ENCODE data around the gene IGSF23.
A peak's percentile ranks its signal among the peaks of the same experiment; 100 is the strongest.

The IGSF23 gene, protein sequence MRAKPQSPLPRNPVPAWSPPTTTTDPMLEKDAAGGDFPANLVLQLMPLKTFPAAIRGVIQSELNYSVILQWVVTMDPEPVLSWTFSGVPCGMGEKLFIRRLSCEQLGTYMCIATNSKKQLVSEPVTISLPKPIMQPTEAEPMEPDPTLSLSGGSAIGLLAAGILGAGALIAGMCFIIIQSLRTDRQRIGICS
- total RNA-seq: 0 reads per million in 3 donors

DNA sequence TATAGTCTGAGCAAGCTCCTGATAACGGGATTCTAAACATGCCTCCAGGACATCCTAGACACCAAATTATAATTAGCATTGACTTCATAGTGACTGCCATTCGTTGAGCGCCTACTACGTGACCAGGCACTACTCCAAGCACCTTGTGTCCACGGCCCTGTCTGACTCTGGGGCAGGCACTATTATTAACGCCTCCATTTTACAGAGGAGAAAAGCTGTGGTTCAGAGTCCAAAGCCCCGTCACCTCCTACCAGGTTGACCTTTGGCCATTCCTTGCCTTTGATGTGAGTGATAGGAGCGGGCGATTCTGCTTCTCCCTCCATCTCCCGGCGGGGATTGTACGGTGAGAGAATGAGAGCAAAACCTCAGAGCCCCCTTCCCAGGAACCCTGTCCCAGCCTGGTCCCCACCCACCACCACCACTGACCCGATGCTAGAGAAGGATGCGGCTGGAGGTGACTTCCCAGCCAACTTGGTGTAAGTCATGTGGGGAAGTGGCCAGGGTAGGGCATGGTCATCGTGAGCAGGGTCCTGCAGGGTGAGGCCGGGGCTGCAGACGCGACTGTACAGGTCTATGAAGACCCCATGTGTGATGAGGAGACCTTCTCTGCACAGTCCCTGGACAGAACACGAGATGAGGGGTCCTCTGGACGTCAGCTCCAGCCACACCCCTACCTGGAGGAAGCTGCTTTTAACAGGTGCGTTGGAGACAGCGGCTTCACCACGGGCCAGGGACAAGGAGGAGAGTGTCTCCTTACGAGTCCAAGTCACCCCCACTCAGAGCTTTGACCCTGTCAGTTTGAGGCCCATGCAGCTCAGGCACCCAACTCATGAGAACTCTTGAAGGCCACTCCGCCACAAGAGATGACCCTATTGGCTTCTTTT is at the start of gene IGSF23:
Gene IGSF23, plus strand, starts transcription at position 269 of the 884 bp plus-strand sequence. Its CDS starts 83 bp downstream, at position 352.
- H3K36me3 ChIP-seq (ENCODE audit: control insufficient read depth, insufficient read depth, low read length): no peaks in the 10 kb centered on the region
- H3K27me3 ChIP-seq (replicated peaks; ENCODE audit: control insufficient read depth, insufficient read depth, low read length, poor library complexity, severe bottlenecking): no peaks in the 10 kb centered on the region
- no peak within 1 kb of the TSS for H3K27ac ChIP-seq (ENCODE audit: insufficient read depth, low read length, poor library complexity, severe bottlenecking)
- DNase-seq: no peak
- H3K4me3 ChIP-seq (ENCODE audit: insufficient read depth, low read depth, low read length, poor library complexity, severe bottlenecking): no peak within 1 kb of the TSS
- H3K9me3 ChIP-seq (ENCODE audit: control insufficient read depth, low read length): no peaks in the 10 kb centered on the region
- no peaks in the 10 kb centered on the region for H3K4me1 ChIP-seq (ENCODE audit: control insufficient read depth, insufficient read depth, low read length, poor library complexity, severe bottlenecking)

DNA sequence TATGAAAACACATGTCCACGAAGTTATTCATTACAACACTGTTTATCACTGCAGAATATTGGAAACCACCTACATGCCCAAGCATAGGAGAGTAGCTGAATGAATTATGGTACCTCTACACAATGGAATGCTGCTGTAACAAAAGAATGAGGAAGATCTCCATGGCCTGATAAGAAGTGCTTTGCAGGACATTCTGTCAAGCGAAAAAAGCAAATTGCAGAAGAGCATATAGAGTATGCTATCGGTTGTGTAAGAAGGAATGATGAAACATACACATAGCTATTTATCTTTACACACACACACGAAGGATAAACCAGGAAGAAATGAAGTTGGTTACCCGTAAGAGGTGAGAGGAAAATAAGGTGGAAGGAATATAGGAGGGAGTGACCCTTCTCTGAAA is 46.4 kb upstream of the IGSF23 start:
- no peaks in the 10 kb centered on the region for H3K4me1 ChIP-seq (ENCODE audit: control insufficient read depth, insufficient read depth, low read length, poor library complexity, severe bottlenecking)
- H3K9me3 ChIP-seq (ENCODE audit: control insufficient read depth, low read length): no peaks in the 10 kb centered on the region
- no peak overlapping the region for H3K4me3 ChIP-seq (ENCODE audit: insufficient read depth, low read depth, low read length, poor library complexity, severe bottlenecking)
- DNase-seq: no peak
- no peak overlapping the region for H3K27ac ChIP-seq (ENCODE audit: insufficient read depth, low read length, poor library complexity, severe bottlenecking)
- H3K36me3 ChIP-seq (ENCODE audit: control insufficient read depth, insufficient read depth, low read length): no peaks in the 10 kb centered on the region
- H3K27me3 ChIP-seq (replicated peaks; ENCODE audit: control insufficient read depth, insufficient read depth, low read length, poor library complexity, severe bottlenecking): no peaks in the 10 kb centered on the region

DNA sequence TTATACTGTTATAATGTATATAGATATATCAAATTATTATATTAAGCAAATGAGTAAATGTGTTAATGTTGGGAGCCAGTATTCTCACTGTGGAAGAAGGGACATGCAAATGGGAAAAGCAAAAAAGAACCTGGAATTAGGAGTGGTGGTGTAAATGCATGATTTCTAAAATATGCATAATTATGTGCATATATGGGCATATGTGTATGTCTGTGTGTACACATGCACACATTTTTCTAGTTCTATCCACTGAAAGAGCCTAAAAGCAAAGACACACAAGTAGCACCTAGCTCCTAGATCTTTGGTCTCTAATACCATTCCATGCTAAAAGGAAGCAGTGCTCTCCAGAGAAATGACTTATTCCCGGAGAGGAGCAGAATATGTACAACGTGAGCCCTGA is 45.6 kb upstream of the IGSF23 start:
- no peaks in the 10 kb centered on the region for H3K27me3 ChIP-seq (replicated peaks; ENCODE audit: control insufficient read depth, insufficient read depth, low read length, poor library complexity, severe bottlenecking)
- H3K4me3 ChIP-seq (ENCODE audit: insufficient read depth, low read depth, low read length, poor library complexity, severe bottlenecking): no peak overlapping the region
- no peak for DNase-seq
- no peaks in the 10 kb centered on the region for H3K9me3 ChIP-seq (ENCODE audit: control insufficient read depth, low read length)
- H3K4me1 ChIP-seq (ENCODE audit: control insufficient read depth, insufficient read depth, low read length, poor library complexity, severe bottlenecking): no peaks in the 10 kb centered on the region
- no peak overlapping the region for H3K27ac ChIP-seq (ENCODE audit: insufficient read depth, low read length, poor library complexity, severe bottlenecking)
- H3K36me3 ChIP-seq (ENCODE audit: control insufficient read depth, insufficient read depth, low read length): no peaks in the 10 kb centered on the region

DNA sequence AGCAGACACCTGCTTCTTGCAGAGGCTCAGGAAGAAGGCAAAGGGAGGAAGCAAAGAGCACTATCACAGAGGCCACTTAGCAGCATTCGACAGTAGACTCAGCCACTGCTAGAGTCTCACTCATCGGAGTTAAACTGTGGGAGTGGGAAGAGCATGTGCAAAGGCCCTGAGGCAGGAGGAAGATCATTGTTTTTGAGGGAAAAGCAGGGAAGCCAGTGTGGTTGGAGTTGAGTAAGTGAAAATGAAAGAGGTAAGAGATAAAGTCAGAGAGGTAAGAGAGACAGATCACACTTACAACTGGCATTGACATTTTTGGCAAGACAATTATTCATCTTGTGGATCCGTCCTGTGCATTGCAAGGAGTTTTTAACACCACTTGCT is 42.8 kb upstream of the IGSF23 start:
- H3K9me3 ChIP-seq (ENCODE audit: control insufficient read depth, low read length): no peaks in the 10 kb centered on the region
- no peaks in the 10 kb centered on the region for H3K27me3 ChIP-seq (replicated peaks; ENCODE audit: control insufficient read depth, insufficient read depth, low read length, poor library complexity, severe bottlenecking)

DNA sequence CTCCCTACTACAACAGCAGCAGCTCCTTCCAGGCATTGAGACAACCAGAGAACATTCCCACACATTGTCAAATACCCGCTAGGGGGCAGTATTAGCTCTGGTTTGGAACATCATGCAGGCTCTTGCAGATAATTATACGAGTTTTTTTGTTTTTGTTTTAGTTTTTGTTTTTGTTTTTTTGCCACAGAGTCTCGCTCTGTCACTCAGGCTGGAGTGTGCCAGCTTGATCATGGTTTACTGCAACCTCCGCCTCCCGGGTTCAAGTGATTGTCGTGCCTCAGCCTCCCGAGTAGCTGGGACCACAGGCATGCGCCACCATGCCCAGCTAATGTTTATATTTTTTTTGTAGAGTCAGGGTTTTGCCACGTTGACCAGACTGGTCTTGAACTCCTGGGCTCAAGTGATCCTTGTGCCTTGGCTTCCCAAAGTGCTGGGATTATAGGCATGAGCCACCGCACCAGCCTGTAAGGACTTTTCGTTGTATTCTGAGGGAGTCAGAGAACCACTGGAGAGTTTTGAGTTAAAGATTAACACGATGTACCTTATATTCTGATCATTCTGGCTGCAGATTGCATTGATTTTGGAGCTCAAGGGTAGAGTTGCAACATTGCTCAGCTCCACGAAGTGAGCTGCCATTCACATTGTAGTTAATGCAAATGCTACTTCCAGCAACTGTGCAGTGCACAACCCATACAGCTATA is 42.2 kb upstream of the IGSF23 start:
- H3K4me3 ChIP-seq (ENCODE audit: insufficient read depth, low read depth, low read length, poor library complexity, severe bottlenecking): no peak overlapping the region
- DNase-seq: peak in 1 of 3 donors; percentile 9
- H3K9me3 ChIP-seq (ENCODE audit: control insufficient read depth, low read length): no peaks in the 10 kb centered on the region

More for the DNA sequence above, 42.8 kb upstream of the IGSF23 start:
- no peak for DNase-seq
- Histone ChIP-seq H3K36me3 (ENCODE audit: control insufficient read depth, insufficient read depth, low read length) (no peaks in the 10 kb centered on the region), H3K4me1 (ENCODE audit: control insufficient read depth, insufficient read depth, low read length, poor library complexity, severe bottlenecking) (no peaks in the 10 kb centered on the region), H3K4me3 (ENCODE audit: insufficient read depth, low read depth, low read length, poor library complexity, severe bottlenecking) (no peak overlapping the region), H3K27ac (ENCODE audit: insufficient read depth, low read length, poor library complexity, severe bottlenecking) (no peak overlapping the region)

DNA sequence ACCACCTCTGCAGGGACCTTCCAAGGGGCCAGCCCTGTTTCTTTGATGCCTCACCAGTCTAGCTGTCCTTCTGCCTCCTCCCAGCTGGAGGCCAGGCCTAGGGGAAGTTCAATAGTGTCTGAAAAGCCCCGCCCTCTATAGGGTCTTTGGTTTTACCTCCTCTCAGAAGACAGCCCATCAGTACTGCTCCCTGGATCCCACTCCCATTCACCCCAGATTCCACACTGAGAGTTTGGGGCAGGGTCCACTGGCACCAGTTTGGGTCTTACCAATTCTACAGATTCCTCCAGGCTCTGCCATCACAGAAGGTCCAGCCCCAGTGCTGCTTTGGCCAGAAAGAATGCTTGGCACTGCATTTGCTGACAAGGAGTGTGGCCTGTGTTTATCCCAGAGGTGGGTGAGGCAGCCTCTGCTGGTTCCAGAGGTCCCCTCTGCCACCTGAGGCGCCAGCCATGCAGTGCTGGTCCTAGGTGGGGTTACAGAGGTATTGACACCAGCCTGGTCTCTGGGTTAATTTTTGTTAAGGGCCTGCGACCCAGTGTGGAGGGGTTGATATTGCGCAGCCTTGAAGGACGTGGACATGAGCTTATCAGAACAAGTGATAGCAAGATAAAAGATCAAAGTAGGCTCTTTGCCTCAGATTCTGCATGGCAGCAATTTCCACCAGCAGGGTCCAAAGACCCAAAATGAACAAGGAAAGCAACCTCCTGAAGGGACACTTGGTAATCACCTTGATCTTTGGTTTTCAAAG is 41.4 kb upstream of the IGSF23 start:
- H3K36me3 ChIP-seq (ENCODE audit: control insufficient read depth, insufficient read depth, low read length): no peaks in the 10 kb centered on the region
- H3K27ac ChIP-seq (ENCODE audit: insufficient read depth, low read length, poor library complexity, severe bottlenecking): no peak overlapping the region
- DNase-seq: no peak
- H3K9me3 ChIP-seq (ENCODE audit: control insufficient read depth, low read length): no peaks in the 10 kb centered on the region
- no peak overlapping the region for H3K4me3 ChIP-seq (ENCODE audit: insufficient read depth, low read depth, low read length, poor library complexity, severe bottlenecking)
- H3K27me3 ChIP-seq (replicated peaks; ENCODE audit: control insufficient read depth, insufficient read depth, low read length, poor library complexity, severe bottlenecking): no peaks in the 10 kb centered on the region
- no peaks in the 10 kb centered on the region for H3K4me1 ChIP-seq (ENCODE audit: control insufficient read depth, insufficient read depth, low read length, poor library complexity, severe bottlenecking)

More for the DNA sequence above, 42.2 kb upstream of the IGSF23 start:
- H3K4me1 ChIP-seq (ENCODE audit: control insufficient read depth, insufficient read depth, low read length, poor library complexity, severe bottlenecking): no peaks in the 10 kb centered on the region
- no peaks in the 10 kb centered on the region for H3K27me3 ChIP-seq (replicated peaks; ENCODE audit: control insufficient read depth, insufficient read depth, low read length, poor library complexity, severe bottlenecking)
- no peaks in the 10 kb centered on the region for H3K36me3 ChIP-seq (ENCODE audit: control insufficient read depth, insufficient read depth, low read length)
- no peak overlapping the region for H3K27ac ChIP-seq (ENCODE audit: insufficient read depth, low read length, poor library complexity, severe bottlenecking)

DNA sequence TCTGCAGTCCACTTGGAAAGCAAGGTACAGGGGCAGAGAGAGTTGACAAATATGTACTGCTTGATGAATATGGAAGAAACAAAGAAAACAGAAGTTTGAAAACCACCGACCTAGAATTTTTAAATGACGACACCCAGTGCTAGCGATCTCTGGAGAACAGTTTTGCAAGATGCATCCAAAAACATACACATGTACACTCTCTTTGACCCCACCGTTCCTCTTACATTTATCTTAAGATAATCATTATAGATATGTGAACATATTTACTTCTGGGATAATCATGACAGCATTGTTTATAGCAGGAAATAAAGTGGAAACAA is 40.8 kb upstream of the IGSF23 start:
- no peaks in the 10 kb centered on the region for H3K27me3 ChIP-seq (replicated peaks; ENCODE audit: control insufficient read depth, insufficient read depth, low read length, poor library complexity, severe bottlenecking)
- no peak overlapping the region for H3K4me3 ChIP-seq (ENCODE audit: insufficient read depth, low read depth, low read length, poor library complexity, severe bottlenecking)
- DNase-seq: no peak
- no peaks in the 10 kb centered on the region for H3K4me1 ChIP-seq (ENCODE audit: control insufficient read depth, insufficient read depth, low read length, poor library complexity, severe bottlenecking)
- no peak overlapping the region for H3K27ac ChIP-seq (ENCODE audit: insufficient read depth, low read length, poor library complexity, severe bottlenecking)
- no peaks in the 10 kb centered on the region for H3K36me3 ChIP-seq (ENCODE audit: control insufficient read depth, insufficient read depth, low read length)
- H3K9me3 ChIP-seq (ENCODE audit: control insufficient read depth, low read length): no peaks in the 10 kb centered on the region

DNA sequence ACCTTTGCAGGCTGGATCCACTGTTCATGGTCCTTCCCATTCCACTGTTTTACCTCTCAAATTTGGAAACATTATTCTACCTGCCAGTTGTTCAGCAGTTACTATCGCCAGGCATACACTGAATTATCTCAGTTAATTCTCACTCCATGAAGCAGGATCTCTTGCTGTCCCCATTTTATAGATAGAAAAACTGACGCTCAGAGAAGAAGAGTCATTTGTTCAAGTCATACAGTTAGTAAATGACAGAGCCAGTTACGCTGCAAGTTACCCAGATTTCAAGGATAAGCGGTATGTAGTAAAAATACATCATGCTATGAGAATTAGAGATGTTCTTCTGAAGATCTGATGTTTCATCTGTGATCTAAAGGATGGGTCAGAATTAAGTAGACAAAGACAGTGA is 40.2 kb upstream of the IGSF23 start:
- DNase-seq: no peak
- Histone ChIP-seq H3K4me1 (ENCODE audit: control insufficient read depth, insufficient read depth, low read length, poor library complexity, severe bottlenecking) (no peaks in the 10 kb centered on the region), H3K36me3 (ENCODE audit: control insufficient read depth, insufficient read depth, low read length) (no peaks in the 10 kb centered on the region), H3K27me3 (replicated peaks; ENCODE audit: control insufficient read depth, insufficient read depth, low read length, poor library complexity, severe bottlenecking) (no peaks in the 10 kb centered on the region), H3K9me3 (ENCODE audit: control insufficient read depth, low read length) (no peaks in the 10 kb centered on the region), H3K4me3 (ENCODE audit: insufficient read depth, low read depth, low read length, poor library complexity, severe bottlenecking) (no peak overlapping the region), H3K27ac (ENCODE audit: insufficient read depth, low read length, poor library complexity, severe bottlenecking) (no peak overlapping the region)

DNA sequence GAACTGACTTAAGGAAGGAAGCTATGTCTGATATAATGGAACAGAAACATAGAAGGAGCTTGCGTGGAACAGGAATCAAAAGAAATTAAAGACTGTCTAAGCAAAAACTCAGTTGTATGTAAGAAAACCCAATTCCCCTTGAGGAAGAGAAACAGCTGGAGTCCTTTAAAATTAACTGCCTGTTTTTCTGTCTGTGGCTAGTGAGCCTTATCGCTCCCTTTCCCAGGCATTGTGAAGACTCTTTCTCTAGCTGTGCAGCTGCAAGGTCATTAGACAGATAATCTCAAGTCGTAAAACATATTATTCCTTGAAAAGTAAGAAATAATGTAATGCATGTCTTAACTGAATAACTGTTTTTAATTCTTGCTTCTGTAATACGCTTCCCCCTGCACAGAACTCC is 39.7 kb upstream of the IGSF23 start:
- no peak overlapping the region for H3K27ac ChIP-seq (ENCODE audit: insufficient read depth, low read length, poor library complexity, severe bottlenecking)
- no peaks in the 10 kb centered on the region for H3K27me3 ChIP-seq (replicated peaks; ENCODE audit: control insufficient read depth, insufficient read depth, low read length, poor library complexity, severe bottlenecking)
- DNase-seq: no peak

More for the DNA sequence above, 39.7 kb upstream of the IGSF23 start:
- H3K9me3 ChIP-seq (ENCODE audit: control insufficient read depth, low read length): no peaks in the 10 kb centered on the region
- H3K4me1 ChIP-seq (ENCODE audit: control insufficient read depth, insufficient read depth, low read length, poor library complexity, severe bottlenecking): no peaks in the 10 kb centered on the region
- no peaks in the 10 kb centered on the region for H3K36me3 ChIP-seq (ENCODE audit: control insufficient read depth, insufficient read depth, low read length)
- no peak overlapping the region for H3K4me3 ChIP-seq (ENCODE audit: insufficient read depth, low read depth, low read length, poor library complexity, severe bottlenecking)
